SU-DHL-6 (cell line): ENCODE results near the gene EHD4.

Experiments
- CTCF ChIP-seq: fragments of 200-600 bp; sonication (generic); IDR thresholded peaks from one replicate; pipeline ENCODE4 v1.5.1; 2017; ENCODE audit warnings: antibody characterized with exemption, mild to moderate bottlenecking, low read length, moderate library complexity; ENCODE audit not compliant: insufficient read depth, poor library complexity, severe bottlenecking
- EZH2phosphoT487 ChIP-seq: fragments of 200-600 bp; sonication (generic), shearing (Covaris generic); conservative IDR thresholded peaks from 2 replicates; pipeline ENCODE4 v1.6.1; 2018; ENCODE audit warnings: mild to moderate bottlenecking, antibody characterized with exemption, low read length, moderate library complexity, mixed read lengths

- TF ChIP-seq EZH2phosphoT487: no peak
- no peak for TF ChIP-seq CTCF
Observed at GRCh38 chr15:41865490-41866055, 106.8 kb downstream of the EHD4 start.
